H9 (cell line): Measurements from ENCODE around the gene BRICD5. TPM values are rescaled to one million over a fixed set of nuclear protein-coding genes. Genes with fewer than 3 reads are reported as not detected.

Experiments
- DNase-seq: peaks from one replicate; pipeline ENCODE4 v3.0.0-alpha.2; 2017
- H2AFZ ChIP-seq: one replicate; pipeline ENCODE4 v1.6.1; 2013; ENCODE audit warnings: mild to moderate bottlenecking, low read length, control low read depth, moderate library complexity
- H2AK5ac ChIP-seq: 2 replicates; pipeline ENCODE4 v1.6.1; 2013; ENCODE audit warnings: low read length, control low read depth, mixed read lengths; ENCODE audit not compliant: insufficient read length
- H2BK120ac ChIP-seq: one replicate; pipeline ENCODE4 v1.6.1; 2013; ENCODE audit warnings: low read depth, mild to moderate bottlenecking, low read length, control low read depth, inconsistent platforms; ENCODE audit not compliant: poor library complexity, severe bottlenecking
- H2BK12ac ChIP-seq: 2 replicates; pipeline ENCODE4 v1.6.1; 2013; ENCODE audit warnings: low read length, control low read depth, mixed read lengths, low read depth; ENCODE audit not compliant: insufficient read length
- H2BK15ac ChIP-seq: 2 replicates; pipeline ENCODE4 v1.6.1; 2013; ENCODE audit warnings: low read depth, low read length, control low read depth
- H2BK20ac ChIP-seq: one replicate; pipeline ENCODE4 v1.6.1; 2013; ENCODE audit warnings: low read depth, mild to moderate bottlenecking, low read length, control low read depth, inconsistent platforms; ENCODE audit not compliant: poor library complexity, severe bottlenecking
- H2BK5ac ChIP-seq: 2 replicates; pipeline ENCODE4 v1.6.1; 2013; ENCODE audit warnings: low read length, control low read depth, mixed read lengths; ENCODE audit not compliant: insufficient read length
- H3K14ac ChIP-seq: 2 replicates; pipeline ENCODE4 v1.6.1; 2013; ENCODE audit warnings: low read length, control low read depth; ENCODE audit not compliant: insufficient read depth
- H3K18ac ChIP-seq: 2 replicates; pipeline ENCODE4 v1.6.1; 2013; ENCODE audit warnings: low read depth, mild to moderate bottlenecking, mixed read lengths, low read length, control low read depth; ENCODE audit not compliant: insufficient read length
- H3K23ac ChIP-seq: 2 replicates; pipeline ENCODE4 v1.6.1; 2013; ENCODE audit warnings: low read length, control low read depth, mixed read lengths, low read depth; ENCODE audit not compliant: insufficient read length
- H3K23me2 ChIP-seq: 2 replicates; pipeline ENCODE4 v1.6.1; 2013; ENCODE audit warnings: low read depth, mild to moderate bottlenecking, mixed read lengths, low read length, control low read depth; ENCODE audit not compliant: insufficient read length, poor library complexity, severe bottlenecking
- H3K27ac ChIP-seq: 2 replicates; pipeline ENCODE4 v1.5.1; 2013; ENCODE audit warnings: low read length, control low read depth, mixed read lengths, low read depth; ENCODE audit not compliant: insufficient read length
- H3K27me3 ChIP-seq: 2 replicates; pipeline ENCODE4 v1.6.1; 2013; ENCODE audit warnings: low read length, control low read depth, inconsistent platforms; ENCODE audit not compliant: insufficient read depth
- H3K4ac ChIP-seq: 2 replicates; pipeline ENCODE4 v1.6.1; 2013; ENCODE audit warnings: low read depth, mild to moderate bottlenecking, control low read depth, inconsistent platforms, low read length, moderate library complexity
- H3K4me1 ChIP-seq: 2 replicates; pipeline ENCODE4 v1.6.1; 2013; ENCODE audit warnings: low read length, control low read depth, inconsistent platforms; ENCODE audit not compliant: insufficient read depth
- H3K4me2 ChIP-seq: 2 replicates; pipeline ENCODE4 v1.6.1; 2013; ENCODE audit warnings: low read length, control low read depth, mixed read lengths; ENCODE audit not compliant: insufficient read length, insufficient read depth
- H3K56ac ChIP-seq: 2 replicates; pipeline ENCODE4 v1.6.1; 2013; ENCODE audit warnings: low read depth, mild to moderate bottlenecking, mixed read lengths, low read length, control low read depth; ENCODE audit not compliant: insufficient read length
- H3K79me1 ChIP-seq: 2 replicates; pipeline ENCODE4 v1.6.1; 2013; ENCODE audit warnings: low read depth, mild to moderate bottlenecking, moderate library complexity, low read length, control low read depth, inconsistent platforms; ENCODE audit not compliant: insufficient read depth, poor library complexity, severe bottlenecking
- H3K79me2 ChIP-seq: 2 replicates; pipeline ENCODE4 v1.6.1; 2013; ENCODE audit warnings: low read length, control low read depth, inconsistent platforms; ENCODE audit not compliant: insufficient read depth
- H3K9ac ChIP-seq: 2 replicates; pipeline ENCODE4 v1.6.1; 2013; ENCODE audit warnings: low read length, control low read depth, mixed read lengths; ENCODE audit not compliant: insufficient read length; ENCODE audit errors: extremely low read depth
- H3K9me3 ChIP-seq: one replicate; pipeline ENCODE4 v1.6.1; 2013; ENCODE audit warnings: low read depth, low read length, inconsistent platforms; ENCODE audit not compliant: control insufficient read depth
- H3T11ph ChIP-seq: one replicate; pipeline ENCODE4 v1.6.1; 2013; ENCODE audit warnings: mild to moderate bottlenecking, low read length, control low read depth, inconsistent platforms
- H4K20me1 ChIP-seq: one replicate; pipeline ENCODE4 v1.6.1; 2013; ENCODE audit not compliant: control insufficient read depth, insufficient read length, insufficient read depth
- H4K5ac ChIP-seq: 2 replicates; pipeline ENCODE4 v1.6.1; 2013; ENCODE audit warnings: low read depth, mild to moderate bottlenecking, mixed read lengths, low read length, control low read depth; ENCODE audit not compliant: insufficient read length
- H4K8ac ChIP-seq: replicated peaks from 2 replicates; pipeline ENCODE4 v1.6.1; 2013; ENCODE audit warnings: low read length, control low read depth, mixed read lengths, low read depth; ENCODE audit not compliant: insufficient read length
- H4K91ac ChIP-seq: 2 replicates; pipeline ENCODE4 v1.6.1; 2013; ENCODE audit warnings: low read depth, mild to moderate bottlenecking, moderate library complexity, mixed read lengths, low read length, control low read depth; ENCODE audit not compliant: insufficient read length
- H3K27ac Mint-ChIP-seq, 3 experiments: 2 replicates in 2 of 3; 3 replicates in 1 of 3; pipeline ENCODE4 v1.8.0; 2020 to 2021; ENCODE audit warnings: mixed read lengths in 3 of 3, mild to moderate bottlenecking in 1 of 3, moderate library complexity in 1 of 3
- H3K27me3 Mint-ChIP-seq: 2 replicates; pipeline ENCODE4 v1.8.0; 2021; ENCODE audit warnings: low read depth, mild to moderate bottlenecking, moderate library complexity, mixed read lengths
- H3K36me3 Mint-ChIP-seq, 3 experiments: 2 replicates in 2 of 3; 3 replicates in 1 of 3; pipeline ENCODE4 v1.8.0; 2020 to 2021; ENCODE audit warnings: low read depth in 3 of 3, mixed read lengths in 3 of 3; ENCODE audit not compliant: insufficient read depth in 1 of 3
- H3K4me1 Mint-ChIP-seq, 2 experiments: 2 replicates each; pipeline ENCODE4 v1.8.0; 2020; ENCODE audit warnings: mixed read lengths in 2 of 2
- H3K4me3 Mint-ChIP-seq, 2 experiments: 2 replicates in 1 of 2; 3 replicates in 1 of 2; pipeline ENCODE4 v1.8.0; 2020 to 2021; ENCODE audit warnings: mild to moderate bottlenecking in 2 of 2, mixed read lengths in 2 of 2, moderate library complexity in 1 of 2
- H3K9me3 Mint-ChIP-seq, 2 experiments: 2 replicates in 1 of 2; 3 replicates in 1 of 2; pipeline ENCODE4 v1.8.0; 2020; ENCODE audit warnings: mild to moderate bottlenecking in 2 of 2, mixed read lengths in 2 of 2, moderate library complexity in 1 of 2
- WGBS: extraction: QIAGEN DNeasy Blood & Tissue Kit; methylation state at CpG from one replicate; pipeline ENCODE4 v1.1.7; 2013; ENCODE audit warnings: missing lambda C conversion rate, low lambda C conversion rate, mixed read lengths; ENCODE audit not compliant: insufficient read length; ENCODE audit errors: extremely low coverage; 5-methylcytosine and 5-hydroxymethylcytosine counted together
- total RNA-seq: library from RNA; stranded (reverse); gene quantifications from 2 replicates; pipeline ENCODE4 v1.2.1, GENCODE V29; 2021
- TF ChIP-seq, protein P1 (sequence below): fragments of 200-600 bp; sonication (generic); conservative IDR thresholded peaks from 3 replicates; pipeline ENCODE4 v1.8.0; 2021; ENCODE audit warnings: antibody characterized with exemption, mild to moderate bottlenecking

BRICD5 gene
- total RNA-seq, 1 experiment from 2014 or later, result 11.9 TPM

DNA sequence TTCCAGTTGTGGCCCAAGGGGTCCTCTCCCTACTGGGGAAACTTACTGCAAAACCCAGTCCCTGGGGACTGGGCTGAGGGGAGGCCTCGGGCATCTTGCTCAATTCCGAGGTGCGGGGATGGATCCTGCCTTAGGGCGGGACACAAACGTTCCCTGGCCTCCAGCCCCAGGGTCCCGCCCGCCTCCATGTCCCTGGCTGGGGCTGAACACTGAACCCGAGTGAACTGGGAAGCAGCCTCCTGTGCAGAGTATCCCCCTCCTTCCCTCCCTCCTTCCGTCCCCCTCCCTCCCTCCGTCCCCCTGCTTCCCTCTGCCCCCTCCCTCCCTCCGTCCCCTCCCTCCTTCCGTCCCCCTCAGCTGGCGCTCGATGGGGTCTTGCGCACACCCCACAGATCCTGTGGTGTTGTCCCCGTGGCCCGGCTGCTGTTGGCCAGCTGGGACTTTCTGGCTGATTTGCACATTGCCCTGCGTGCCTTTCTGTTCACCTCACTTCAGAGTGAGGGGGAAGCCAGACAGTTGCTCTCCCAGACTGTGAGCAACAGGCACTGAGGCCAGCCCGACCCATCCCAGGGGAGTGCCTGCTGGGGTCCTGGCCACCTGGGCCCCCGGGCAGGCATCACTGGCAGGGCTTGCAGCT, 49.6 kb downstream of the BRICD5 start:
- no peak overlapping the region for H2BK15ac ChIP-seq
- peaks cover 5% of the 10 kb centered on the region for H3K23me2 ChIP-seq
- no peak for DNase-seq
- H3K79me2 ChIP-seq, result peaks cover 47% of the 10 kb centered on the region; the same call in 1 of the 2 replicates
- H3K9me3 ChIP-seq, result no peaks in the 10 kb centered on the region
- H4K20me1 ChIP-seq, result peaks cover 2% of the 10 kb centered on the region
- no peak overlapping the region for H3K4me3 Mint-ChIP-seq
- H2AK5ac ChIP-seq, result no peak overlapping the region
- no peak overlapping the region for H2BK12ac ChIP-seq
- H3K18ac ChIP-seq, result no peak overlapping the region
- H3K27me3 ChIP-seq, result no peaks in the 10 kb centered on the region
- no peak overlapping the region for H4K8ac ChIP-seq
- no peak overlapping the region for H3K23ac ChIP-seq
- H3K4me2 ChIP-seq, result no peak overlapping the region
- H3K9me3 Mint-ChIP-seq, result no peaks in the 10 kb centered on the region
- H2AFZ ChIP-seq, result no peak overlapping the region
- no peak overlapping the region for H3K9ac ChIP-seq
- no peak overlapping the region for H2BK5ac ChIP-seq
- TF ChIP-seq, protein P1, sequence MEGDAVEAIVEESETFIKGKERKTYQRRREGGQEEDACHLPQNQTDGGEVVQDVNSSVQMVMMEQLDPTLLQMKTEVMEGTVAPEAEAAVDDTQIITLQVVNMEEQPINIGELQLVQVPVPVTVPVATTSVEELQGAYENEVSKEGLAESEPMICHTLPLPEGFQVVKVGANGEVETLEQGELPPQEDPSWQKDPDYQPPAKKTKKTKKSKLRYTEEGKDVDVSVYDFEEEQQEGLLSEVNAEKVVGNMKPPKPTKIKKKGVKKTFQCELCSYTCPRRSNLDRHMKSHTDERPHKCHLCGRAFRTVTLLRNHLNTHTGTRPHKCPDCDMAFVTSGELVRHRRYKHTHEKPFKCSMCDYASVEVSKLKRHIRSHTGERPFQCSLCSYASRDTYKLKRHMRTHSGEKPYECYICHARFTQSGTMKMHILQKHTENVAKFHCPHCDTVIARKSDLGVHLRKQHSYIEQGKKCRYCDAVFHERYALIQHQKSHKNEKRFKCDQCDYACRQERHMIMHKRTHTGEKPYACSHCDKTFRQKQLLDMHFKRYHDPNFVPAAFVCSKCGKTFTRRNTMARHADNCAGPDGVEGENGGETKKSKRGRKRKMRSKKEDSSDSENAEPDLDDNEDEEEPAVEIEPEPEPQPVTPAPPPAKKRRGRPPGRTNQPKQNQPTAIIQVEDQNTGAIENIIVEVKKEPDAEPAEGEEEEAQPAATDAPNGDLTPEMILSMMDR, result no peak
- H3K4me1 Mint-ChIP-seq, result peaks cover 16 to 30% of the 10 kb centered on the region in 2 experiments
- H3K27ac Mint-ChIP-seq, result 0 out of 7 replicates have a peak overlapping the region, but pooled peaks of 1 of the 3 experiments have one; percentile 34
- H2BK120ac ChIP-seq, result no peak overlapping the region
- H3K14ac ChIP-seq, result peak overlapping the region; percentile 23; the same call in 1 of the 2 replicates
- no peak overlapping the region for H4K91ac ChIP-seq
- H3K79me1 ChIP-seq, result peaks cover 17% of the 10 kb centered on the region
- no peak overlapping the region for H3T11ph ChIP-seq
- no peak overlapping the region for H3K56ac ChIP-seq
- no peak overlapping the region for H3K4ac ChIP-seq
- H3K4me1 ChIP-seq, result no peaks in the 10 kb centered on the region; the same call in 1 of the 2 replicates
- no peak overlapping the region for H4K5ac ChIP-seq
- WGBS, result no CpG with 5 or more reads among the region's 20 CpGs
- peaks cover 11 to 28% (median 14%) of the 10 kb centered on the region in 3 experiments for H3K36me3 Mint-ChIP-seq
- H3K27me3 Mint-ChIP-seq, result no peaks in the 10 kb centered on the region
- no peak overlapping the region for H2BK20ac ChIP-seq
- no peak overlapping the region for H3K27ac ChIP-seq

Other genes with a start within 250 kb of the BRICD5 start
- 3,874 and 3,923 TPM in 2 replicates for gene RPS2, start 246.0 kb downstream of the BRICD5 start, total RNA-seq
- 0.28 TPM in 1 of 2 replicates, not detected in the other for gene RNF151, start 244.0 kb downstream of the BRICD5 start, total RNA-seq
- gene TBL3, start 238.8 kb downstream of the BRICD5 start, total RNA-seq, result 53.3 and 54.0 TPM in 2 replicates
- 1.3 and 1.7 TPM in 2 replicates for gene NOXO1, start 229.4 kb downstream of the BRICD5 start, total RNA-seq
- gene GFER, start 226.7 kb downstream of the BRICD5 start, total RNA-seq, result 49.1 and 50.4 TPM in 2 replicates
- 11.9 and 12.1 TPM in 2 replicates for gene SYNGR3, start 220.9 kb downstream of the BRICD5 start, total RNA-seq
- 64.2 and 70.9 TPM in 2 replicates for gene ZNF598, start 201.0 kb downstream of the BRICD5 start, total RNA-seq
- 7.1 and 10.2 TPM in 2 replicates for gene NPW, start 191.1 kb downstream of the BRICD5 start, total RNA-seq
- 15.3 and 18.4 TPM in 2 replicates for gene NHERF2, start 184.0 kb downstream of the BRICD5 start, total RNA-seq
- gene NTHL1, start 163.0 kb downstream of the BRICD5 start, total RNA-seq, result 52.0 and 54.0 TPM in 2 replicates
- 122 and 125 TPM in 2 replicates for gene TSC2, start 162.9 kb downstream of the BRICD5 start, total RNA-seq
- gene PKD1, start 75.0 kb downstream of the BRICD5 start, total RNA-seq, result 73.5 and 88.0 TPM in 2 replicates
- gene RAB26, start 62.2 kb downstream of the BRICD5 start, total RNA-seq, result 2.4 and 3.0 TPM in 2 replicates
- gene TRAF7, start 55.1 kb downstream of the BRICD5 start, total RNA-seq, result 105 and 108 TPM in 2 replicates
- 7.9 and 9.3 TPM in 2 replicates for gene CASKIN1, start 14.3 kb downstream of the BRICD5 start, total RNA-seq
- 74.5 and 75.9 TPM in 2 replicates for gene MLST8, start 5.4 kb downstream of the BRICD5 start, total RNA-seq
- gene PGP, start 4.0 kb upstream of the BRICD5 start, total RNA-seq, result 37.4 and 38.3 TPM in 2 replicates
- 35.9 and 37.6 TPM in 2 replicates for gene E4F1, start 12.7 kb upstream of the BRICD5 start, total RNA-seq
- 2.5 TPM in 2 replicates for gene DNASE1L2, start 25.6 kb upstream of the BRICD5 start, total RNA-seq
- 90.0 and 95.4 TPM in 2 replicates for gene ECI1, start 40.7 kb upstream of the BRICD5 start, total RNA-seq
- gene RNPS1, start 57.3 kb upstream of the BRICD5 start, total RNA-seq, result 384 and 394 TPM in 2 replicates
- 8.0 and 9.5 TPM in 2 replicates for gene ABCA3, start 129.9 kb upstream of the BRICD5 start, total RNA-seq
- gene CCNF, start 218.6 kb upstream of the BRICD5 start, total RNA-seq, result 61.6 and 62.2 TPM in 2 replicates
- gene TEDC2, start 249.2 kb upstream of the BRICD5 start, total RNA-seq, result 40.7 and 45.4 TPM in 2 replicates